HG03159 (cell line): Measurements from ENCODE around the gene ARL10.
A peak's percentile ranks its signal among the peaks of the same experiment; 100 is the strongest.

Experiments used
- ATAC-seq: cut with Tn5 transposase; IDR thresholded peaks from one replicate; pipeline ENCODE4 v1.9.1; 2021; ENCODE audit warnings: mild to moderate bottlenecking, moderate library complexity; ENCODE audit not compliant: unreplicated experiment

The ARL10 gene

DNA sequence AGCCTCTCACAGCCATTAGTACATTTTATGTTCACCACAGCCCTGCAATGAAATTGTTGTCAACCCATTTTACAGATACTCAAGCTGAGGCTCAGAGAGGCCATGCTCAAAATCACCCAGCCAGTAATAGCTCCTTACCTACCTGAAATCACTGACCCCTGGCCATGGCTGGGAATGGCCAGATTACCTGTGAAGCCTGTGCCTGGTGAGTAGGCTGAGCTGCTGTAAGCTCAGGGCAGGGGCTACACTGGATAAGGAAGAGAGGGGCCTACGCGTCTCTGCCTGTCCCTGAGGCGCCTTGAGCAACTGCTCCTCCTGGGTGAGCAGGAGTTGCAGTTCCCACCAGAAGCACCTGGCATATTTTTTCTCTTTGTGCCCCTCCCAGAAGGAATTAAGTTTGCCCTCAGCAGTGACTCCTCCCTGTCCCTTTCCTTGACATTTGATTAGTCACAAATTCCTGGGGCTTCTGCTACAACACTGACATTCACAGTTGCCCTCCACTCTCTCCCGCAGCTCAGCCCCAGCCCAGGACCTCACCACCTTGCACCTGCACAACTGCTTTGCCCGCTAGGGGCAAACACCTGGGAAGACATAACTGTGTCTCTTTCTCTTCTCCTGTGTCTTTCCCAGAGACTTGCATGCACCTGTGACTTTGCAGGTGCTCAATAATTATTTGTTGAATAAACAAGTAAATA is 45.3 kb downstream of the ARL10 start:
- ATAC-seq, result no peak

DNA sequence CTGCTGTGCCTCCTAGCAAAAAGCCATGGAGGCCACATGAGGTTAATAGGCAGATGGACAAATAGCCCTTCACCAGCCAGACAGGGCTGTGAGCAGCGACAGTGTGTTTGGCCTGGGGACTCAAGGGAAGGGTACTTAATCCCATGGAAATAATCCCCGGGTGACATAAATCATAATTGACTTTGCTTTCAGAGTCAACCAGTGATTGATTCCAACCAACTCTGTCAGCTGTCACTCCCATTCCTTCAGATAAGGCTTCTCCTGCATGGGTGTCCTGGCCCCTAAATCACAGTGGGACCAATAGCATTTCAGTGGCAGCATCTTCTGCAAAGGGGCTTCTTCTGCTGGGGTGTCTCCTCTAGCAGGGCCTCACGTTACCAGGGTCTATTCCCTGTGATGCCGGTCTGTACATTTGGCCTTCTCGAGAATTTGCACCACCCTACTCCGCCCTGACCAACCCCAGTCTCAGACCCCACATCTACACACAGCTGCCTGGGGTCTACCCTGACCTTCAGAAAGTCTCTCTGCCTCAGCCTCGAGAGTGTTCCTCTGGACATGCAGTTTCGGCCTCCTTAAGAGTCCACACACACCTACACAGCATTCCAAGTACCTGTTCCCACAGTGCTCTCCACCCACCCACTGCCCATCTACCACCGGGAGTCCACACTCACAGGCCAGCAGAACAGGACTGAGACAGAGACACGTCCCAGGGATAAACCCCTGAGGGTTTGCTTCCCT is 47.4 kb downstream of the ARL10 start:
- no peak for ATAC-seq

DNA sequence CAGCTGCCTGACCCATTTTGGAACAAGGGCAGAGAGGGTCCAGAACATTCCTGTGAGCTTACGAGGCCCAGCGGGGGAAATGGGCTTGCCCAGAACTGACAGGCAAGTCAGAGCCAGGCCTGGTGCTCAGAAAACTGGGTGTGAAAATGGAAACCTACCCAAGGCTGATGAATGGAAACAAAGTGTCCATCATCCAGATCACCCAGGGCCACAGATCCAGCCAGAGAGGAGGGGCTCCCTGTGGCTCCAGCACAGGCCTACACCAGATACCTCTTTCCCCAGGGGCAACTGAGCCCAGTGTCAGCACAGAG is 47.9 kb downstream of the ARL10 start:
- ATAC-seq, result no peak

DNA sequence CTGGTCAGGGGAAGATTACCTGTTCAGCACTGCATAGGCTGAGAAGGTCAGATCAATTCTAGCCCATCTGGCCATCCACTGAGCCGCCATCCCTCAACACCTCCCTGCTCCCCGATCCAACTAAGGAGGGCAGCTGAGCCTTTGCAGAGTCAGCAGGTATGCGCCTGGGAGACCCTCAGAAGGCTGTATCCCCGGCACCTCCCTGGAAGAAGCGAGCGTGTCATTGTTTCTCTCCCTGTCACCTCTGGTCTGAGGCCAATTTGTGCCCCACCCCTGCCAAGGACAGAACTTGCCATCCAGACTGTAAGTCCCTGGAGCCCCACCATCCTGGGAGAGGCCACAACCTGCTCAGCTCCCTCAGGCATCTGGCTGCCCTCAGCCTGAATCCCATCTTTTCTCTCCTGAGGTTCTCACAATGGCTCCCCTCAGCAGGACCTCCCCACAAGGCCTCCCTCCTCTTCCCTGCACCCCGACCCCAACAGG is 48.5 kb downstream of the ARL10 start:
- ATAC-seq, result no peak

DNA sequence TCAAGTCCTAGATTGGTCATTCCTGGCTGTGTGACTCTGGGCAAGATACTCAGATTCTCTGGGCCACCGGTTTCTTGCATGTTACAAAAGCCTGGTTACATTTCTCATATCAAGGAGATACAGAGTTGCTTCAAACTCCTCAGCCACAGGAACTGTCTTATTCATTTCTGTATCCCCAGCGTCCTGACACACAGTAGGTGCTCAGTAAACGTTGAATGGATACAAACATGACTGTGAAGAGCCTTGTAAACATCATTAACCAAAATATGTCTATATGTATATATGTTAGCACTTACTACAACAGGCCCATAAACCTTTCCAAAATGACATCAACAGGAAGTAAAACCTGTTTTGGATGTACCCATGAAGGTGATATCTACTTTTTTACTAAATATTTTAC is 49.4 kb downstream of the ARL10 start:
- no peak for ATAC-seq

DNA sequence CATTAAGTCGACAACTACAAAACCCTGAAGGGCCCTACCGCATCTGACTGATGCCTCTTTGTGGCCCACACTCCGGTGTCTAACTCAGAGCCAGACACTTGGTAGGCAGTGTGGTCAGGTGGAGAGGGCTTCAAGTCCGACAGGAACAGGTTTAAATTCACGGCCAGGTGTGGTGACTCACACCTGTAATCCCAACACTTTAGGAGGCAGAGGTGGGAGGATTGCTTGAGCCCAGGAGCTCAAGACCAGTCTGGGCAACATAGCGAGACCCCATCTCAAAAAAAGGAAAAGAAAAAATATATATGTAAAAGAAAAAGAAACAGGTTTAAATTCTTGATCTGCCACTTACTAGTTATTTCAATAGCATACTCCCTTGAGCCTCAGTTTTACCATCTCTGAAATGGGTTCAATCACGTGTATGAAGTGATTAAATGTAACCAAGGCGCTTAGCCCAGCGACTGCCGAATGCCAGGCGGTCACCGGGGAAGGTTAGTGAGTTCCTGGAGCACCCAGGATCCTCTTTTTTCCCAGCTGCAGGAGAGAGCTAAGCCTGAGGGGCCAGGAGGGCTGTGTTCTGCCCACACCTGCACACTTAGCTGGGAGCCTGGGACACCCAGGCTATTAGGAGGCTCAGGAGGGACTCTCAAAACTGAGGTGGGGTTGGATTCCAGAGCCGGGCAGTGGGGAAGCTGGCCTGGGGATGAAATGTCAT is 50.1 kb downstream of the ARL10 start:
- no peak for ATAC-seq

DNA sequence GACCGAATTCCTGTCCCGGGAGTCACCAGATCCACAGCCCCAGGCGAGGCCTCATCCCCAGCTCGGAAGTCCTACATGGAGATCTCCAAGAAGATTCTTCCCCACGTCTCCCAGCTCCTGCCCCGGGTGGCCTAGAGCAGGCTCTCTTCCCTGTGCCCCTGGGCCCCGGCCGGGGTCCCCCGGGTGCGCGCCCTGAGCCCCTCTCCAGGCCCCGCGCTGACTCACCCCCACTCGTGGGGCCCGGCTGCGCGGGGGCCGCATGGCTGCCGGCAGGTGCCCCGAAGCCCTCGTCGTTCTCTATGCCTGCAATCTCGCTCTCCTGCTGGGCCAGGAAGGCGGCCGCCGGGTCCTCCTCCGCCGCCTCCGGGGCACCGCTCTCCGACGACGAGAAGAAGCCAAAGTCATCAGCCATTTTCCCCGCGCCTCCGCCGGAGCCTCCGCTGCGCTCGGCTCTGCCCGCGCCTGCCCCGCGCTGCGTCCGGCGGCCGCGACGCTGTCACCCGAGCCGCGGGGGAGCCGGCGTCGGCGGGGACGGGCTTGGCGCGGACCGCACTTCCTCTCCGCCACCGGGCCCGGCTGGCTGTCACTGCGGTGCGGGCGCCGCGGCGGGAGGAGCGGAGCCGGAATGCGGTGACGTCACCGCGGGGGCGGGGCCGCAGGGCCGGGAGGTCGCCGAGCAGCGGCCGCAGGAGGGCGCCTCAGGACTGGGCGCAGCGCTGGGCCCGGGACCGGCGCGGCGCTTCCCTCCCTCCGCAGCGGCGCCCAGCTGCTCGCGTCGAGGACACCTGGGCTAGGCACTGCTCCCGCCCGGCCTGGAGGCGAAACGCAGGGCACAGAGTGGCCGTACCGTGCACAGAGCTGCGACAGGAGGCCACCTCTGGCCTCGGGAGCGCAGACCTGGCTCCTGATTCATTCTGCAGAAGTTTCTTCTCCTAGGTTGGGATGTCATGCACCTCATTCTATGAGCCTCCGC is 51.0 kb downstream of the ARL10 start, which contains the start of gene CLTB:
CLTB (minus strand) TSS at position 588 of the 973 bp plus-strand sequence; CDS start at position 412, 176 bp downstream.
- ATAC-seq, result peak; percentile 89

DNA sequence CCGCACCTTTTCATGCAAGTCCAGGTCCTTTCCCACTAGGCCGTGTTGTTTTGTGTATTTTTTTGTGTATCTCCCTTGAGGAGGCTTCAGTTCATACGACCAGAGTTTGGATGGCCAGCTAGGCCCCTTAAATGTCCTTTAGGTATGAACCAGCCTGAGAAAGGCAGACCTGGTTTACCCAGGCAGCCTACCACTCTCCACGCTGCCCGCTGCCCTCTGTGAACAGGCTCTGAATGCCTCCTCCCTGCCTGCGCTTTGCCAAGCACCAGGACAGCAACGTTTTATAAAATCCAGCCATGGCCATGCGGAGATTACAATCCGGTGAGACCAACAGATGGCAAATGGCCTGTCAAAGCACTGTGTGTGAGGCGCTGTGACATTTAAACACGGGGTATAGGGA is 51.7 kb downstream of the ARL10 start:
- ATAC-seq, result no peak

DNA sequence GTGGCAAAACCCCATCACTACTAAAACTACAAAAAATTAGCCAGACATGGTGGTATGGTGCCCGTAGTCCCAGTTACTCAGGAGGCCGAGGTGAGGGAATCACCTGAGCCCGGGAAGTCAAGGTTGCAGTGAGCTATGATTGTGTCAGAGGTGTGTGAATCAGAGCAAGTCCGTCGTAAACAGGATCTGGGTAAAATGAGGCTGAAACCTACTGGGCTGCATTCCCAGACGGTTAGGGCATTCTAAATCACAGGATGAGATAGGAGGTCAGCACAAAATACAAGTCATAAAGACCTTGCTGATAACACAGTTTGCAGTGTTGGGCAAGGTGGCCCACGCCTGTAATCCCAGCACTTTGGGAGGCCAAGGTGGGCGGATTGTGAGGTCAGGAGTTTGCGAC is 53.0 kb downstream of the ARL10 start:
- no peak for ATAC-seq

DNA sequence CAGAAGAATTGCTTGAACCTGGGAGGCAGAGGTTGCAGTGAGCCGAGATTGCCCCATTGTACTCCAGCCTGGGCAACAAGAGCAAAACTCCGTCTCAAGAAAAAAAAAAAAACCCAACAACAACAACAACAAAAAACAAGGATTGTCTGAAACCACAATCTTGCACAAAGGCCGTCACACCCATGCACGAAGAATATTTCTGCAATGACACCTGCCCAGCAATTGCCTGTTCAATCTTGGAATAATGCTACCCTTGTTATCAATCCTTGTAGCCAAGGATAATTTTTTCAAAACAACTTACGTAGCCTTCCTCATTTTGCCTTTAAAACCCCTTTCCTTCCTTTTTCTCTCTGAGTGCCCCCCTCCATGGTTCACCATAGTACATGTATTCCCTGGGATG is 54.8 kb downstream of the ARL10 start:
- no peak for ATAC-seq

DNA sequence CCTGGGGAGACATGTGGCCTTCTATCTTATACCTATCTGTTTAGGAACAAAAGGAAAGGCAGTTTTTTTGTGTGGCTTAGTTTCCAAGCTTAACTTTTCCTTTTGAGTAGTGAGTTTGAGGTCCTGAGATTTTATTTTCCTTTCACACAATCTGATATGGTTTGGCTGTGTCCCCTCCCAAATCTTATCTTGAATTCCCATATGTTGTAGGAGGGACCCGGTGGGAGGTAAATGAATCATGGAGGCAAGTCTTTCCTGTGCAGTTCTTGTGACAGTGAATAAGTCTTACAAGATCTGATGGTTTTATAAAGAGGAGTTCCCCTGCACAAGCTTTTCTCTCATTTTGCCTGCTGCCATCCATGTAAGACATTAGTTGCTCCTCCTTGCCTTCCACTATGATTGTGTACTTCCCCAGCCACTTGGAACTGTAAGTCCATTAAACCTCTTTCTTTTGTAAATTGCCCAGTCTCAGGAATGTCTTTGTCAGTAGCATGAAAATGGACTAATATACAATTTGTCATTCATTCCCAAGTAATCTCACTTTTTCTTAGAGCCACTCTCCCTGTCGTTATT is 55.8 kb downstream of the ARL10 start:
- ATAC-seq, result no peak

DNA sequence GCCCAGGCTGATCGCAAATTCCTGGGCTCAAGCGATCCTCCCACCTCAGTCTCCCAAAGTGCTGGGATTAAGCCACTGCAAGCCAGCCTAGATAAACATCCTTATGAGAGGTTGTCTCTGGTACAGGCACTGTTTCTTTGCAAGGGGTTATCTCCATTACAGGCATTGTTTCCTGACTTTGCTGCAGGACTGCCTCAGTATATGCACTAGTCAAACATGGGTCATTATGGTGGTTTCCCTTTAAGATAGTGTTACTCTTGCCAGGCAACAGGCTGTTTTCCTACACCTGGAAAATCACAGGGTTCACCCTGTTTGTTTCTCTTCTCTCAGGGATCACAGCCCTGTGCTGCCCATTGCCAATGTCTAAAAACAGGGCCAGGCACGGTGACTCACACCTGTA is 58.9 kb downstream of the ARL10 start:
- no peak for ATAC-seq

DNA sequence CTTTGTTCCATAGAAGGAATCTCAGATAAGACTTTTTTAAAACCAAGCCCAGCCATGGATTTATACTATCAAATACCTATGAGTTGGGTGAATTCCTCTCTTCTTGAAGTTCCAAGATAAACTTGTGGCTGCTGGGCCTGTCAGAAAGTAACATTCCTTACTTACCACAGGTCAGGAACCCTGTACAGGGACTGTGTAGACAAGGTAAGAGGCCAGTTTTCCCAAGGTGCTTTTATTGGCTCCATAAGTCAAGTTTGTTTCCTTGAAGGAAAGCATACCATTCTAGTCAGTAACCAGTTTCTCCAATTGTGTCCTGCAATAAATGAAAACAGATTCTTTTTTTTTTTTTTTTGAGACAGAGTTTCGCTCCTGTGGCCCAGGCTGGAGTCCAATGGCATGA is 59.9 kb downstream of the ARL10 start:
- ATAC-seq, result no peak

DNA sequence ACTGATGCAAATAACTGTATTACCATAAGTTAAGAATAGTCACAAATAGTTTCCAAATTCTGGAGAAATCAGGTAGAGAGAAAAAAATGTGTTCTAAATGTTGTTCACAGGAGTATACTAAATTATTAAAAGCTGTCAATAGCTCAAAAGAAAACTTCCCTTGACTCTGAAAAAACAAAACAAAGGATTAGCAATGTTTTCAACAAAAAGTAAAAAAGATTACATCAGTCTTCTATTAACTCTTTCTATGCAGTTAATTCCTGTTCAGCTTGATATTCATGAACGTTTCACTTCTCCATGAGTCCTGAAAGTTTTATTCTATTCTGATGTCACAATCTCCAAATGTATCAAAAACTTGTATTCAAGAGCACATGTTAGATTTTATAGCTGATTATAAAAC is 60.5 kb downstream of the ARL10 start:
- ATAC-seq, result no peak

DNA sequence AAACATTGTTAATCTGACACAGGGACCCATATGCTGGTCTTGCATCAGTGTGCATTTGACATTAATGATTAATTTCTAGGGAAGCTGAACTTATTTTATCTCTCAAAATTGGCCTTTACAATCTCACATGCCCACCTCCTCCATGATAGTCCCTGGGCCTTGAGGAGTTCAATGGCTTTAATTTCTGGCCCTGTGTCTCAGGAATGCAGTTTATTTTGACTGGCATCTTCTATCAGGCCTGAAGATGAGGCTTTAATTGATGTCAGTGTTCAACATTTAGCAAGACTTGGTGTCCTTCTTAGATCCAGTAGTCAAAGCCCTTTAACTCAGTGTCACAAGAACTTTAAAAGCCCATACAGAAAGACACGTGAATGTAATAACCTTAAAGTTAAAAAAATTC is 61.6 kb downstream of the ARL10 start:
- ATAC-seq, result no peak

DNA sequence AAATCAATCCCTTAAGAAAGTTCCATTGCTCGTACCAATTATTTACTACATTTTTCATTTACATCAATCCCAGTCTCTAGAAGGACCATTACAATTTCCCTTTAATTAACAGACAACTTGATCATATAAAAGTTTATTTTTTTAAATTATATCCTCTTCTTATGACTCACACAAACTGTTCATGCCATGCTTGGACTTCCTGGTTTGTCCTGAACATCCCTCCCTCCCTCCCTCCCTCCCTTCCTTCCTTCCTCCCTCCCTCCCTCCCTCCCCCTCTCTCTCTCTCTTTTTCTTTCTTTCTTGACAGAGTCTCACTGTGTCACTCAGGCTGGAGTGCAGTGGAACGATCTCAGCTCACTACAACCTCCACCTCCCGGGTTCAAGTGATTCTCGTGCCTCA is 62.7 kb downstream of the ARL10 start:
- ATAC-seq, result no peak

DNA sequence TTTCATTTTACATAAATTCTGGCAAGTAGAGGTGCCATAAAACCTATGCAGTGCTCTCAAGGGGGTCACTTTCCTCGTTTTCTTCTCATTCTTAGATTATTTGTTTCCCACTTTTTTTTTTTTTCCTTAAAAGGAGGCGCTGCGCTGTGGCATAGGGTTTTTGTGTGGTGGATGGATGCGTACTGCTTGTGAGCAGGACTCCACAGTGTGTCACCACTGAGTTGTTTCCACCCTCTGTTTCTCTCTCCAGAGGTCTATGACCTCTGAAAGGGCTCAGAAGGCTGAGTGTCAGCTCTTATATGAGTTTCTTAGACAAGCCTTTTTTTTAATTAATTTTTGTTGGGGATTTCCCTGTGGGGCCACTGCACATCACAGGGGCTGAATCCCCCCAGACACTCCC is 64.7 kb downstream of the ARL10 start:
- ATAC-seq, result no peak
